Hepatic stellate cell (primary cell): Measurements from ENCODE around the gene REXO1.

ENCODE experiments used
- DNase-seq: peaks from one replicate; pipeline ENCODE4 v3.0.0; 2011; ENCODE audit warnings: low spot score

Gene REXO1

GRCh38 chr19:1766800-1767352 is 81.4 kb downstream of the REXO1 start:
- DNase-seq, result no peak

GRCh38 chr19:1765904-1766799 is 82.1 kb downstream of the REXO1 start:
- DNase-seq, result no peak
